ENCODE results near the gene TOMM22. TPM values are rescaled to one million over a fixed set of nuclear protein-coding genes. Genes with fewer than 3 reads are reported as not detected.

TOMM22 gene
- polyA plus RNA-seq, 2 of the 4 experiments (the other 2 are of a cell fraction), result 63.2 to 68.4 TPM

- Histone ChIP-seq H3K4me3 (peak overlapping the region; percentile 82), H3K4me1 (peaks cover 19% of the 10 kb centered on the region; the same call in 2 of the 3 replicates), H3K27ac (peak overlapping the region; percentile 90 to 97), H3K9me3 (no peaks in the 10 kb centered on the region), H3K4me2 (peak overlapping the region; percentile 93)
- no peak for FAIRE-seq
- 6% methylated on average over 4 of the region's 4 CpGs for WGBS (ENCODE audit: missing lambda C conversion rate)
- ChIA-PET CTCF (interaction anchor here (1.7 to 4.0 kb wide), 5 partner anchors 11 to 59 kb away, joined by 4 to 22 read pairs (median 7); partner anchors contain the start of gene TOMM22), POLR2A (interaction anchor here (0.6 to 1.7 kb wide), 2 partner anchors 11 kb away, joined by 3 to 7 read pairs; no protein-coding TSS in a partner anchor)
- DNase-seq (ENCODE audit: low read depth in 1 of 2, low spot score in 1 of 2), result no peak
- ATAC-seq, result no peak
- TF ChIP-seq CTCF (IDR thresholded peaks at IDR 0.05) (no peak), MAFK (IDR thresholded peaks at IDR 0.05; ENCODE audit: partially characterized antibody) (no peak), MYC (IDR thresholded peaks at IDR 0.05; ENCODE audit: borderline replicate concordance, low read length) (no peak)
Observed at GRCh38 chr22:38706901-38707195, 25.1 kb downstream of the TOMM22 start.

GRCh38 chr22:38707346-38707745, 25.6 kb downstream of the TOMM22 start:
- Histone ChIP-seq H3K4me2 (peak overlapping the region; percentile 93), H3K4me1 (peaks cover 19% of the 10 kb centered on the region; the same call in 2 of the 3 replicates), H3K4me3 (peak overlapping the region; percentile 82), H3K27ac (peak overlapping the region; percentile 90 to 97; a peak in 2 of 6 replicates), H3K9me3 (no peaks in the 10 kb centered on the region)
- FAIRE-seq (no peak), DNase-seq (ENCODE audit: low read depth in 1 of 2, low spot score in 1 of 2) (peak; percentile 61 to 66), ATAC-seq (no peak)
- TF ChIP-seq EHF (CRISPR knock-in tag; IDR thresholded peaks at IDR 0.05) (no peak), MAX (IDR thresholded peaks at IDR 0.05) (peak; percentile 34; the same call in 1 of the 2 replicates), HOXA7 (CRISPR knock-in tag; IDR thresholded peaks at IDR 0.05) (no peak), EHMT2 (IDR thresholded peaks at IDR 0.05; ENCODE audit: low read depth) (no peak), TP53 (CRISPR knock-in tag; IDR thresholded peaks at IDR 0.05) (no peak), BHLHE40 (IDR thresholded peaks at IDR 0.05; ENCODE audit: low read depth, low read length) (no peak), FOSL2 (IDR thresholded peaks at IDR 0.05) (no peak), FOSL2 (CRISPR knock-in tag; IDR thresholded peaks at IDR 0.05) (peak; percentile 49), CEBPB (IDR thresholded peaks at IDR 0.05) (0 out of 4 replicates have a peak, but pooled peaks of 1 of the 2 experiments have one; percentile 5)
- ChIA-PET CTCF (interaction anchor here (0.8 to 4.0 kb wide), 8 partner anchors 11 to 655 kb away, joined by 3 to 22 read pairs (median 6); partner anchors contain the start of gene TOMM22), POLR2A (interaction anchor here (0.6 kb wide), 1 partner anchor 10 kb away, joined by 3 read pairs; no protein-coding TSS in a partner anchor)
- WGBS (ENCODE audit: missing lambda C conversion rate), result 0% methylated on average over 2 of the region's 2 CpGs

- ChIA-PET CTCF (interaction anchor here (0.8 to 4.0 kb wide), 8 partner anchors 10 to 656 kb away, joined by 3 to 22 read pairs (median 6); partner anchors contain the start of gene TOMM22), POLR2A (no interaction called here)
- H3K4me2 ChIP-seq, result peak overlapping the region; percentile 93
- H3K27ac ChIP-seq, result no peak overlapping the region
- no peaks in the 10 kb centered on the region for H3K9me3 ChIP-seq
- FAIRE-seq (no peak), DNase-seq (ENCODE audit: low read depth in 1 of 2, low spot score in 1 of 2) (no peak), ATAC-seq (no peak)
- no peak overlapping the region for H3K4me3 ChIP-seq
- H3K4me1 ChIP-seq, result peaks cover 19% of the 10 kb centered on the region; the same call in 2 of the 3 replicates
- TF ChIP-seq E2F6 (IDR thresholded peaks at IDR 0.05; ENCODE audit: borderline replicate concordance, low read depth) (no peak), JUN (IDR thresholded peaks at IDR 0.05) (no peak), BHLHE40 (IDR thresholded peaks at IDR 0.05; ENCODE audit: low read depth, low read length) (no peak), ZNF302 (CRISPR knock-in tag; IDR thresholded peaks at IDR 0.05) (no peak), MAX (IDR thresholded peaks at IDR 0.05) (no peak), KDM5A (IDR thresholded peaks at IDR 0.05) (no peak)
- 91% methylated on average over 3 of the region's 3 CpGs for WGBS (ENCODE audit: missing lambda C conversion rate)
Observed at GRCh38 chr22:38707984-38708383, 26.2 kb downstream of the TOMM22 start.

GRCh38 chr22:38709306-38709705, 27.5 kb downstream of the TOMM22 start:
- FAIRE-seq (no peak), DNase-seq (ENCODE audit: low read depth in 1 of 2, low spot score in 1 of 2) (no peak), ATAC-seq (no peak)
- ChIA-PET CTCF (interaction anchor here (1.0 to 4.0 kb wide), 3 partner anchors 9 to 59 kb away, joined by 3 to 22 read pairs (median 7); no protein-coding TSS in a partner anchor), POLR2A (no interaction called here)
- no peaks in the 10 kb centered on the region for H3K9me3 ChIP-seq
- H3K4me1 ChIP-seq, result peaks cover 19% of the 10 kb centered on the region; the same call in 2 of the 3 replicates
- no peak overlapping the region for H3K4me3 ChIP-seq
- H3K27ac ChIP-seq, result no peak overlapping the region
- no peak overlapping the region for H3K4me2 ChIP-seq
- TF ChIP-seq HOXB5 (CRISPR knock-in tag; IDR thresholded peaks at IDR 0.05) (no peak), E2F6 (IDR thresholded peaks at IDR 0.05; ENCODE audit: borderline replicate concordance, low read depth) (no peak)
- 92% methylated on average over 3 of the region's 3 CpGs for WGBS (ENCODE audit: missing lambda C conversion rate)

All from A549 (cell line).